ENCODE results near the gene SPAG8. TPM values are rescaled to one million over a fixed set of nuclear protein-coding genes. Genes with fewer than 3 reads are reported as not detected.

Gene SPAG8
- total RNA-seq, 1 donor from 2014 or later, result 1.4 TPM

DNA sequence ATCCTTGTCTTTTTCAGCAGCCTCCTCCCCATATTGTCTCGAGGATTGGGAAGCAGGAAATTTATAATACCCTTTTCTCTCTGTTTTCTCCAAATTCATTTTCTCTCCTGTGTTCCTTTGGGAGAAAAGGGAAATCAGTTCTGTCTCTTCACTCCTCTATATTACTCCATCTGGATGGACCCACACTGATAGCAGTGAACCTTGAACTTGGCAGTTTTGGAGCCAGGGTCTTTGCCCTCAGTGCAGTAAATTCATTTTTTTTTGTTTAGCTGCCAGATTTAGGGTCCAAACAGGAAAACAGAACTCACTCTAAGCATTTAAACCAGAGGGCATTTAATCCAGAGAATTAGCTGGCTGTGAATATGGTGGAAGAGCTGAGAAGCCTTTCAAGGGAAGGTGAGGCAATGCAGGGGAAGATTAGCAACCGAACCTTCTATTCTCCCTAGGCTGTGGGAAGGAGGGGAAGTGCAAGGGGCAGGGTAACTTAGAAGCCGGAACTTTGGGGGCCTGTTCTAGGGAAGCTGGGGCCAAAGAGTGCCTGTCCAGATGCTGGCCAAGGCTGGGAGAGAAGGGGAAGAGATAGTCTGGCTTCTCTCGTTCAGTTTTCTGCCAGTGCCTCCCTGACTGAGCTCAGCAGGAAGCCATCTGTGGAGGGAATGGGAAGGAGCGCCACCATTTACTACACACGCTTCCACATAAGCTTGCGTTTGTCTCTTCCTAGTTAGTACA, 37.0 kb downstream of the SPAG8 start:
- no peak overlapping the region for H3K27ac Mint-ChIP-seq (ENCODE audit: unreplicated experiment)
- TF ChIP-seq CTCF (conservative IDR thresholded peaks at IDR 0.05), result no peak
- H3K27me3 Mint-ChIP-seq (ENCODE audit: low read depth), result no peaks in the 10 kb centered on the region
- H3K9me3 Mint-ChIP-seq, result no peaks in the 10 kb centered on the region
- peaks cover 15% of the 10 kb centered on the region for H3K4me1 Mint-ChIP-seq
- no peak overlapping the region for H3K4me3 Mint-ChIP-seq
- H3K36me3 Mint-ChIP-seq (ENCODE audit: low read depth), result no peaks in the 10 kb centered on the region
- DNase-seq (ENCODE audit: low read depth, low spot score), result no peak

GRCh38 chr9:35771943-35772342, 40.1 kb downstream of the SPAG8 start:
- Mint-ChIP-seq H3K27me3 (ENCODE audit: low read depth) (no peaks in the 10 kb centered on the region), H3K4me1 (peaks cover 15% of the 10 kb centered on the region), H3K9me3 (no peaks in the 10 kb centered on the region), H3K27ac (ENCODE audit: unreplicated experiment) (no peak overlapping the region), H3K4me3 (no peak overlapping the region), H3K36me3 (ENCODE audit: low read depth) (no peaks in the 10 kb centered on the region)
- no peak for TF ChIP-seq CTCF (conservative IDR thresholded peaks at IDR 0.05)
- no peak for DNase-seq (ENCODE audit: low read depth, low spot score)

DNA sequence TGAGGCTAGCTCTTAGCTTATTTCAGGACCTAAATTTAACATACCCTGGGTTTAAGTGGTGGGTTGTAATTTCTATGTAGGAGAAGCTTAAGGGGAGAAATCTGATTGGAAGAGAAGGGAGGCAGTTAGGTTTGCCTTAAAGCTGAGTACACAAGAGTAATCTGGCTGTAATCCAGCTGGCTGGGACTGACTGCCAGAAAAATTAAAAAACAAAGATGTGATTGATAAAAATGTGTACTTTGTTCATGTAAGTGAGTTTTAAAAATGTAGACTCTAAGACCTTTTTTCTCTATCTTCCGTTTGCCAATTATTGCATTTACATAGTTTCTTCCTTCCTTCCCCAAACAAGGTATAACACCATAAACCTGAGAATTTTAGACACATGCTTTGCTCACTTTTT, 40.5 kb downstream of the SPAG8 start:
- H3K27ac Mint-ChIP-seq (ENCODE audit: unreplicated experiment), result no peak overlapping the region
- H3K9me3 Mint-ChIP-seq, result no peaks in the 10 kb centered on the region
- H3K27me3 Mint-ChIP-seq (ENCODE audit: low read depth), result no peaks in the 10 kb centered on the region
- no peak for TF ChIP-seq CTCF (conservative IDR thresholded peaks at IDR 0.05)
- no peak for DNase-seq (ENCODE audit: low read depth, low spot score)
- peaks cover 15% of the 10 kb centered on the region for H3K4me1 Mint-ChIP-seq
- no peak overlapping the region for H3K4me3 Mint-ChIP-seq
- no peaks in the 10 kb centered on the region for H3K36me3 Mint-ChIP-seq (ENCODE audit: low read depth)

DNA sequence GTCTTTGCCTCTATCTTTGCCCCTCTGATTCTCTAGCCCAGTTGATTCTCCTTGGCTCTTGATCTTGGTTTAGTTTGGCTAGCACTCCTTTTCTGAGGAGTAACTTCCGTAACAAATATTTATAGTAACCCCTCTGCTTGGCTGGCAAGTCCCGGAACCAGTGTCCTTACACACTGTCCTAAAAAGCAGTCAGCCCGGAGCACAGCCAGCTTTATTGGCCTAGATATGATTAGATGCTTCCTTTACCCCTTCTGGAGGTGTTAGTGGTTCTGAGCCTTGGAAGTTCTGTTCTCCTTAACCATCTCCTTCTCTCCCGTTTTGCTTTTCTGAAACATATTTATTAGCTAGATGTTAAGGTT, 41.0 kb downstream of the SPAG8 start:
- Mint-ChIP-seq H3K36me3 (ENCODE audit: low read depth) (no peaks in the 10 kb centered on the region), H3K4me3 (no peak overlapping the region), H3K9me3 (no peaks in the 10 kb centered on the region), H3K27me3 (ENCODE audit: low read depth) (no peaks in the 10 kb centered on the region), H3K27ac (ENCODE audit: unreplicated experiment) (no peak overlapping the region), H3K4me1 (peaks cover 13% of the 10 kb centered on the region)
- TF ChIP-seq CTCF (conservative IDR thresholded peaks at IDR 0.05), result no peak
- DNase-seq (ENCODE audit: low read depth, low spot score), result no peak

DNA sequence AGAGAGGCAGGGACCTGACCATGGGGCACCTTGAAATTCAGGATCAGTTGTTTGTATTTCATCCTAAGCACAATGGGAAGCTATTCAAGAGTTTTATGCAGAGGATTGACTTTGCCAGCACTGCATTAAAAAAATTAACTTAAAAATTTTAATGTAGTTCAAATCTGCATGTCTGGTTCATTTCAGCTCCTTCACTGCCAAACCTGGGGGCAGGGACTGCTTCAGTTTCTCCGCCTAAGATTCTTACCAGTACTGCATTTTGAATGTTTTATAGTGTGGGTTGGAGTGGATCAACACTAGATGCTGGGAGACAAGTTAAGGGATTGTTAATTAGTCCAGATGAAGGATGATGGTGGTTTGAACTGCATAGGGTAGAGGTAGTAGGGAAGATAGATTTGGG, 42.3 kb downstream of the SPAG8 start:
- H3K36me3 Mint-ChIP-seq (ENCODE audit: low read depth), result no peaks in the 10 kb centered on the region
- no peak overlapping the region for H3K27ac Mint-ChIP-seq (ENCODE audit: unreplicated experiment)
- H3K4me1 Mint-ChIP-seq, result no peaks in the 10 kb centered on the region
- no peaks in the 10 kb centered on the region for H3K27me3 Mint-ChIP-seq (ENCODE audit: low read depth)
- no peak for DNase-seq (ENCODE audit: low read depth, low spot score)
- H3K9me3 Mint-ChIP-seq, result no peaks in the 10 kb centered on the region
- H3K4me3 Mint-ChIP-seq, result no peak overlapping the region
- no peak for TF ChIP-seq CTCF (conservative IDR thresholded peaks at IDR 0.05)
